ENCODE measurements around the gene PLXNC1. TPM values are rescaled to one million over a fixed set of nuclear protein-coding genes. Genes with fewer than 3 reads are reported as not detected.

Gene PLXNC1
- total and polyA plus RNA-seq, 4 donors = 1.7 to 70.0 (median 36.3) TPM

GRCh38 chr12:94262228-94263010 lies 114.0 kb downstream of the PLXNC1 start:
- Histone ChIP-seq H3K27ac (ENCODE audit: low read depth in 1 of 2, low read length in 1 of 2) (peak overlapping the region; percentile 55 to 96), H3K27me3 (ENCODE audit: control insufficient read depth in 3 of 3, insufficient read depth in 3 of 3, low read length in 2 of 3) (no peaks in the 10 kb centered on the region), H3K9ac (ENCODE audit: insufficient read depth in 1 of 2, low read length in 2 of 2) (peak overlapping the region in 1 of 2 donors; percentile 88), H3K4me3 (peak overlapping the region; percentile 47), H3K36me3 (ENCODE audit: control insufficient read depth in 4 of 4, insufficient read depth in 4 of 4, low read length in 4 of 4) (peaks cover 0 to 3% (median 0%) of the 10 kb centered on the region in 4 donors), H3K9me3 (ENCODE audit: control insufficient read depth in 4 of 4, insufficient read depth in 3 of 4, low read length in 3 of 4) (no peaks in the 10 kb centered on the region), H3K4me1 (ENCODE audit: control insufficient read depth in 5 of 5, insufficient read depth in 5 of 5, low read length in 5 of 5) (peaks cover 8 to 61% (median 30%) of the 10 kb centered on the region in 5 donors)
- TF ChIP-seq, protein P1, sequence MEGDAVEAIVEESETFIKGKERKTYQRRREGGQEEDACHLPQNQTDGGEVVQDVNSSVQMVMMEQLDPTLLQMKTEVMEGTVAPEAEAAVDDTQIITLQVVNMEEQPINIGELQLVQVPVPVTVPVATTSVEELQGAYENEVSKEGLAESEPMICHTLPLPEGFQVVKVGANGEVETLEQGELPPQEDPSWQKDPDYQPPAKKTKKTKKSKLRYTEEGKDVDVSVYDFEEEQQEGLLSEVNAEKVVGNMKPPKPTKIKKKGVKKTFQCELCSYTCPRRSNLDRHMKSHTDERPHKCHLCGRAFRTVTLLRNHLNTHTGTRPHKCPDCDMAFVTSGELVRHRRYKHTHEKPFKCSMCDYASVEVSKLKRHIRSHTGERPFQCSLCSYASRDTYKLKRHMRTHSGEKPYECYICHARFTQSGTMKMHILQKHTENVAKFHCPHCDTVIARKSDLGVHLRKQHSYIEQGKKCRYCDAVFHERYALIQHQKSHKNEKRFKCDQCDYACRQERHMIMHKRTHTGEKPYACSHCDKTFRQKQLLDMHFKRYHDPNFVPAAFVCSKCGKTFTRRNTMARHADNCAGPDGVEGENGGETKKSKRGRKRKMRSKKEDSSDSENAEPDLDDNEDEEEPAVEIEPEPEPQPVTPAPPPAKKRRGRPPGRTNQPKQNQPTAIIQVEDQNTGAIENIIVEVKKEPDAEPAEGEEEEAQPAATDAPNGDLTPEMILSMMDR (IDR thresholded peaks at IDR 0.05; ENCODE audit: control extremely low read depth, extremely low read depth) = no peak
- WGBS, 2 donors = 9 to 16% methylated on average over 17 of the region's 17 CpGs
- ATAC-seq (ENCODE audit: insufficient read depth, low FRiP score) (peak; percentile 83), DNase-seq (peak; percentile 97 to 100 (median 99))

GRCh38 chr12:94263011-94263811 lies 114.8 kb downstream of the PLXNC1 start:
- peaks cover 0 to 3% (median 0%) of the 10 kb centered on the region in 4 donors for H3K36me3 ChIP-seq (ENCODE audit: control insufficient read depth in 4 of 4, insufficient read depth in 4 of 4, low read length in 4 of 4)
- WGBS, 2 donors = 49 to 60% methylated on average over 14 of the region's 14 CpGs
- peaks cover 8 to 68% (median 35%) of the 10 kb centered on the region in 5 donors for H3K4me1 ChIP-seq (ENCODE audit: control insufficient read depth in 5 of 5, insufficient read depth in 5 of 5, low read length in 5 of 5)
- H3K27ac ChIP-seq (ENCODE audit: low read depth in 1 of 2, low read length in 1 of 2) = peak overlapping the region; percentile 55 to 96
- no peaks in the 10 kb centered on the region for H3K27me3 ChIP-seq (ENCODE audit: control insufficient read depth in 3 of 3, insufficient read depth in 3 of 3, low read length in 2 of 3)
- H3K4me3 ChIP-seq = no peak overlapping the region
- H3K9ac ChIP-seq (ENCODE audit: insufficient read depth in 1 of 2, low read length in 2 of 2) = peak overlapping the region in 1 of 2 donors; percentile 88
- H3K9me3 ChIP-seq (ENCODE audit: control insufficient read depth in 4 of 4, insufficient read depth in 3 of 4, low read length in 3 of 4) = no peaks in the 10 kb centered on the region
- ATAC-seq (ENCODE audit: insufficient read depth, low FRiP score) (no peak), DNase-seq (no peak)
- TF ChIP-seq, protein P1 (IDR thresholded peaks at IDR 0.05; ENCODE audit: control extremely low read depth, extremely low read depth) = no peak

DNA sequence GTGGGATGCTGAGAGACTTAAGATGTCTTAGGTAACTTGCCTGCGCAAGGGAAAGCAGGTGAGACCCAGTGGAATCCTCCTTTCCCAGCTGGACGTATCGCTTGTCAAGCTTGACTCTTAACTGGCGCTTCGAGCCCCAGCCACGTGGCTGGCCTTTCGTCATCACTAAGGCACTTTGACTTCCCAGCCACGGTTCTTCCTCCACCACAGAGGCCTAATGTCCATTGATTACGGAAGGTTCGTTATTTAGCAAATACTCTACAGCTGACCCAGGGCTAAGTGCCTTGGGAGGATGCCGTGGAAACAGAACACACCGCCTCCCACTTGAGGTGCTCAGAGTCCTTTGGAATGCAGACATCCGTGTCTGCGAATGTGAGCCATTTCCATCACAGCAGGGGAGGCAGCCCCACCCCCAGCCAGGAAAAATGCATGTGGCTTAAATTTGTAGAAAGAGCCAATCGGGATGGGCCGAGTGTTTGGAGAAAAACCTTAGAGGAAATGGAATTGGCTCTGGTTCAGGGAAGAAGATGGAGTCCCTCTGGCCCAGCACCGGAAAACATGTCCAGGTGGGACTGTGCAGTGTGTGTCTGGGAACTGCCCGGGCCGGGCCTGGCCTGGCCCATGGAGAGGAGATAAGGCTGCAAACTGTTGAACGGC lies 115.7 kb downstream of the PLXNC1 start:
- H3K9ac ChIP-seq (ENCODE audit: insufficient read depth in 1 of 2, low read length in 2 of 2) = no peak overlapping the region
- peak; percentile 50 to 63 (median 51) for DNase-seq

More for the DNA sequence above, 115.7 kb downstream of the PLXNC1 start:
- Histone ChIP-seq H3K4me1 (ENCODE audit: control insufficient read depth in 5 of 5, insufficient read depth in 5 of 5, low read length in 5 of 5) (peaks cover 8 to 74% (median 35%) of the 10 kb centered on the region in 5 donors), H3K27ac (ENCODE audit: low read depth in 1 of 2, low read length in 1 of 2) (peak overlapping the region in 1 of 2 donors; percentile 96), H3K9me3 (ENCODE audit: control insufficient read depth in 4 of 4, insufficient read depth in 3 of 4, low read length in 3 of 4) (no peaks in the 10 kb centered on the region), H3K27me3 (ENCODE audit: control insufficient read depth in 3 of 3, insufficient read depth in 3 of 3, low read length in 2 of 3) (no peaks in the 10 kb centered on the region), H3K4me3 (no peak overlapping the region), H3K36me3 (ENCODE audit: control insufficient read depth in 4 of 4, insufficient read depth in 4 of 4, low read length in 4 of 4) (peaks cover 0 to 3% (median 0%) of the 10 kb centered on the region in 4 donors)
- peak; percentile 60 for ATAC-seq (ENCODE audit: insufficient read depth, low FRiP score)
- TF ChIP-seq, protein P1 (IDR thresholded peaks at IDR 0.05; ENCODE audit: control extremely low read depth, extremely low read depth) = no peak
- 43 to 57% methylated on average over 20 of the region's 20 CpGs for WGBS, 2 donors

Data from lung (tissue), 12 donors.